ENCODE measurements around the gene CCL15.

GRCh38 chr17:35968520-35969054 lies 32.8 kb downstream of the CCL15 start:
- no peak for TF ChIP-seq EZH2phosphoT487 (IDR thresholded peaks at IDR 0.05; ENCODE audit: insufficient read depth, low read depth)
- no peak for TF ChIP-seq EZH2 (IDR thresholded peaks at IDR 0.05; ENCODE audit: insufficient read depth, poor library complexity, severe bottlenecking)

Measured in GM23248 (cell line).